Stimulated activated CD8-positive, alpha-beta memory T cell treated with anti-CD3 and anti-CD28 coated beads, Interleukin-12 subunit alpha, Interleukin-12 subunit beta, amount 100 ng/mL, for 24 hours (primary cell): ENCODE measurements around the gene URAD.
"Not testable (repeated sequence)": the region's sequence is repeated elsewhere in the genome, so short reads cannot be mapped to it uniquely, and the experiment has no call there.

Source experiments
- DNase-seq: peaks from one replicate; pipeline ENCODE4 v3.0.0-alpha.2; 2020; ENCODE audit errors: extremely low read depth

The URAD gene

GRCh38 chr13:27970382-27971235 lies 17.9 kb downstream of the URAD start:
- DNase-seq = no peak

GRCh38 chr13:27969866-27970229 lies 18.6 kb downstream of the URAD start:
- DNase-seq = no peak

- no peak for DNase-seq
Measured at GRCh38 chr13:27969082-27969865, 19.2 kb downstream of the URAD start, which contains the start of gene CDX2. Gene CDX2 (minus strand): TSS chr13:27969315. CDS start chr13:27969006, 309 bp downstream.

GRCh38 chr13:27968316-27969081 lies 20.0 kb downstream of the URAD start:
- DNase-seq = no peak

- no peak for DNase-seq
Measured at GRCh38 chr13:27967736-27968315, 20.7 kb downstream of the URAD start.

GRCh38 chr13:27967203-27967735 lies 21.2 kb downstream of the URAD start:
- no peak for DNase-seq

GRCh38 chr13:27966641-27967202 lies 21.8 kb downstream of the URAD start:
- no peak for DNase-seq

- DNase-seq = no peak
Measured at GRCh38 chr13:27965740-27966640, 22.5 kb downstream of the URAD start.

GRCh38 chr13:27965343-27965739 lies 23.2 kb downstream of the URAD start:
- no peak for DNase-seq

GRCh38 chr13:27964741-27965323 lies 23.7 kb downstream of the URAD start:
- no peak for DNase-seq

GRCh38 chr13:27964206-27964605 lies 24.3 kb downstream of the URAD start:
- not testable (repeated sequence) for DNase-seq

- no peak for DNase-seq
Measured at GRCh38 chr13:27963491-27963890, 25.0 kb downstream of the URAD start.

- DNase-seq = no peak
Measured at GRCh38 chr13:27962982-27963381, 25.5 kb downstream of the URAD start.

- no peak for DNase-seq
Measured at GRCh38 chr13:27962128-27962841, 26.2 kb downstream of the URAD start.

GRCh38 chr13:27961227-27962085 lies 27.0 kb downstream of the URAD start:
- DNase-seq = no peak

GRCh38 chr13:27960362-27961226 lies 27.9 kb downstream of the URAD start:
- DNase-seq = no peak

GRCh38 chr13:27959976-27960361 lies 28.5 kb downstream of the URAD start:
- no peak for DNase-seq
